ENCODE results near the gene PSD.

PSD gene

DNA sequence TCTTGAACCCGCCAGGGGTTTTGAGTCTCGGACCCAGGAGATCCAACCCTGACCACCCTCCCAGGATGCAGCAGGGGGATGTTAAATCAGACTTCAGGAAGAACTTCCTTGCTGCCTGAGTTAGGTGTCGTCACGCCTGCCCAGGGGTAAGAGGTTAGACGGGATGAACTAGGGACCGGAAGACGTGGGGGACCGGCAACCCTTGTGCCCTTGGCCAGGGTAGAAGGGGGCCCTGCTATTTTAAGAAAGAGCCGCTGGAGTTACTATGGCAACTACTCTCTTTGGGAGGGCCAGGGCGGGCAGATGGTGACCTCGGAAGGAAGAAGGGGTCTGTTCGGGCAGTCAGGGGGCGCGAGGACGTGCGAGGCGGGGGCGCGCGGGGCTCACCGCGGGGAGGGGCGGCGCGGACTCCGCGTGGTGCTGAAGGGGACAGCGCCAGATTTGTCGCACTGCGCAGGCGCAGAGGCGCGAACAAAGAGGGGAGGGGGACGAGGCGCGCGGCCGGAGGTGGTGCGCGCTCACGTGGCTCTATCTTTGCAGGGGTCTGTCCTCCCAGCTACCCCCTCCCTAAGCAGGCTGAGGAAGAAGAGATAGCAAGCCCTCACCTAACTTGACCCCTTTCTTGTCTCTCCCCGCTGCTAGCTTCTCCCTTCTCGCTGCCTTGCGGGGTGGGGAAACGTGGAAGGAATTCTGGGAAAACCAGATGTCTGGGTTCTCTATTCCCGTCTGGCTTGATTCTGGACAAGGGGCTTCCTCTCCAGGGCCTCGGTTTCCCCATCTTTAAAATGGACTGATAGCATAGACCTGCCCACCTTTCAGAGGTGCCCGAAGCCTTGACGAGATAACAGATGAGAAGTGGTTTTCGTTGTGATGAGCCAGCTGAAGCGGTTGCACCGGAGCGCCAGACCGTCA lies 940 bp upstream of the PSD start:
- DNase-seq = no peak

DNA sequence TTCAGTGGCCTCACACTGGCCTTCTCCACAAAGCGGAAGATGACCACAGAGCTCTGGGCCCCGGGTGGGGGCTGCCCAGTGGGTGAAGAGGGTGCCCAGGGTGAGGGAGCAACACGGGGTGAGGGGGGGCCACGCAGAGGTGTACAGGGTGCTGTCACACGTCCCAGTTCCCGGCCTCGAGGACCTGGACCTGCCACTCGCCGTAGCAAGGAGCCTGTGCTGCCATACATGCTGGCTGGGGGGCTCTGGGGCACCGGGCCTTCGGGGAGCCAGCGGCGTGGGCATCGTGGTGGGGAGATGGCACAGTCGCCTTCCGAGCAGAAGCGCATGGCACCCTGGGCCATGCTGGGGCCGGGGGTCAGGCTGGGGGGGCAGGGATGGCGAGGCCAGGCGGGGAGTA lies 1.9 kb downstream of the PSD start:
- DNase-seq = no peak

- DNase-seq = no peak
These were observed 2.3 kb downstream of the PSD start for GRCh38 chr10:102416283-102416682.

DNA sequence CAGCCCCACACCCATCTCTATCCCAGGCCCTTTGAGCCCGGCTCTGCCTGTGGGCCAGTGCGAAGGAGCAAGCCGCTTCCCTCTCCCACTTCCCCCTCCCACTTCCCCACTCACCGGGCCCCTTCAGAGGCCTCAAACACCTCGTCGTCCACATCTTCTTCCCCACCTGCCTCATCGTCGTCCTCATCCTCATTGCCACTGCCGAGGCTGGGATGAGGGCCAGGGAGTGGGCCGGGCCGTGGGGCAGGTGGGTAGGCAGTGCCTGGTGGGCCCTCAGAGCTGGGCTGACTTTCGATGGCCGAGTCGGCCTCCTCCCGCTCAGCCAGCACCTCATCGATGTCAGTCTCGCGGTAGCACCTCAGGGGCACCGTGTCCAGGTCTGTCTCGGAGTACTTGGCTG lies 3.8 kb downstream of the PSD start:
- no peak for DNase-seq

DNA sequence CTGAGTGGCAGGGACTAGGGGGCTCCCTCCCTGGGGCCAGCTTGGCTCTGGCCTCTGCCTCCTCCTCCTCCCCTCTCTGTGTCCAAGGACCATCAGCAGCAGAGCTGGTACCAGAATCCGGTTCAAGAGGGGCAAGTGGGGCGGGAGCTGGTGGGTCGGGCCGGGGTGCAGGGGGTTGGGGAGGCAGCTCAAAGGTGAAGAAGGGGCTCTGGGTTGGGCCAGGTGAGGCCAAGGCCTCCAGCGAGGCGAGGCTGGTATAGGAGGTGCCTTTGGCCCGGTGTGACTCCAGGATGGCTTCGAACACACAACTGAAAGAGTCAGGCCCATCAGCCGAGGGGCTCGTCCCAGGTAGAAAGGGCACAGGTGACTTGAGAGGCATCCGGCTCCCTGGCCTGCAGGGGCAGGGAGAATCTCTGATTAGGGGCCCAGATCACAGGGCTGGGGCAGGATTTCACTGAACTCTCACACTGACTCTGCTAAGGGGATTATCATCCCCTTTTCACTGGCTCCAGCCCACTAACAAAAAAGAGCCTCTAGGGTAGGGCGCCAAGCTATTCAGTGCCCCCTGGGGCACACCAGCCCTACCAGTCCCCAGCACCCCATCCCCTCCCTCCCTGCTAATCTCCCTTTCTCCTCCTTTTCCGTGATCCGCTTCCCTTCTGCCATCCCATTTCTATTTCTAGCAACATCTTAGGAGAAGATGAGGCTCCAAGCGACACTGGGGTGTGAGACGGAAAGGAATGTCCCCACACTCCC lies 4.6 kb downstream of the PSD start:
- DNase-seq = no peak

- DNase-seq = no peak
These were observed 5.4 kb downstream of the PSD start for GRCh38 chr10:102413053-102413705.

GRCh38 chr10:102412293-102412692 lies 6.3 kb downstream of the PSD start:
- no peak for DNase-seq

- no peak for DNase-seq
These were observed 7.0 kb downstream of the PSD start for GRCh38 chr10:102411341-102412255.

DNA sequence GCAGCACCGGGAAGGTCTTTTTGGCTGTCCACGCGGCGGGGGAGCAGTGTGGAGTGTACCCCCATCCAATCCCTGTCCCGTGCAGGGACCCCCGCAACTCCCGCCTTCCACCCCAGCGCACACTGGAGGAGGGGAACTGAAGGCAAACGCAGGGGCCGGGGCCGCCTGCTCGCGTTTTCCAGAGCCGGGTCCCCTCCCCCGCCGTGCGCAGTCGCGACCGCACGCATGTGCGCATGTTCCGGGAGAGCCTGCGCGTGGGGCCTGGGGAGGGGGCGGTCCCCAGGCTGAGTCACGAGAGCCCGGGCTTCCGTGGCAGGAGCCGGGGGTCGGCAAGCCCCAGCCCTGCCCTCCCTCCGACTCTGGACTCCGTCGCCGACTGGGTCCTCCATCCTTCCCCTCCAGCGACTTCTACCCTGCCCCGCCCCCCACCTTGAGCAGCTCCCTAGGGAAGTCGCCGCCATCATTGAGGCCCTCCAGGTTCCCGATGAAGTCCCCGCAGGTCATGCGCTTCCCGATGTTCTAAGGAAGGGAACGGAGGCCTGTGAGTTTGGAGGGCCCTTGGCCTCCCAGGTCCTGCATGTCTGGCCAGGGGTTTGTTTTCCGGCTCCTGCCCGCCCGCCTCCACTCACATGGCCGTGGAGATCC lies 8.0 kb downstream of the PSD start:
- DNase-seq = no peak

DNA sequence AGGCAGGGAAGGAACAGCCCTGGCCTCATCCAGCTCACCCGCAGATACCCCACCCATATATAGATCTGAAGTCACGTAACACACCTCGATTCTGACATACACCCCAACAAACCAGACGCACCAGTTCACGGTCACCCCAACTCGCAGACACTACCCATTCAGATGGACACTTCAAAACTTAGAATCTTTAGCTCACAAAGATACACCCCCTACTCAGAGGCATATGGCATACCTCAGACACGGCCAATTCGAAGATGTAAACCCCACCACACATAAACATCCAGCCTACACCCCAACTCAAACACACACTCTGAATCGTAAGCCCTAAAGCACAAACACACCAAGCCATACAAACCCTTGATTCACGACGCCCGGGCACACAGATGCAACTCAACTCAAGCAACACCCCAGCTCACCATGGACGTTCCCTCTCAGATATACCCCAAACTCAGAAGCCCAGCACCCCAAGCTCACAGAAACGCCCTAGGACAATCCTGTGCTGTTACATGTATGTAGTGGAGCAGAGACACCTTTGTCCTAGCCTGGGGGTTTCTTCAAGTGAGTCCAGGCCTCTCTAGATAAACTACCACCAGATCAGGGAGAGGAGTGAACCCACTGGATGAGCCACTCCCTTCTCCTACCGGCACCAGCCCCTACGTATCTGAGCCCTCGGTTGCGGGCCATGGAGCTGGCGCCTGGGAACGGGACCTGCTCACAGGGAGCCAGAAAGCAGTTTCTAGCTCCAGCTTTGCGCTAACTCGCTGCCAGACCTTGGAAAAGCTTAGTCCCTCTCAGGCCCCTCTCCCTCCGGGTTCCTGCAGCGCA lies 8.8 kb downstream of the PSD start:
- no peak for DNase-seq

- no peak for DNase-seq
These were observed 9.6 kb downstream of the PSD start for GRCh38 chr10:102408728-102409603.

- DNase-seq = no peak
These were observed 10.4 kb downstream of the PSD start for GRCh38 chr10:102408131-102408727.

- DNase-seq = no peak
These were observed 11.0 kb downstream of the PSD start for GRCh38 chr10:102407425-102408130.

DNA sequence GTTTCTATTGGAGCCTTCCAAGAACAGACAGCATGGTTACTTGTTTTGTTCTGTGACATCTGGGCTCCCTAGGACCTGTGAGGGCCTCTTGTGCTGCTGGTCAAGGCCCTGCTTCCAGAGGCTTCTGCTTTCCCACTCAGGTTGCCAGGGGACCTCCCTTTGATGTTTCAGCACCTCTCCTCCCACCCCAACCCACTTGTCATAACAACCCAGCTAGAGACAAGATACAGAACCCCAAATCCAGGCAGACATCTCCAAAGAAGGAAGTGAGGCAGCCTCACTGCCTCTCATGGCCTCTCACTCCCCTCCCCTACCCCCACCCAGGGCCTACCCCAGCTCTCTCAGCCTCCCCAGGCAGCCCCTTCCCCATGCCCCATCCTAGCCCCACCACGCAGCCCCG lies 11.8 kb downstream of the PSD start:
- no peak for DNase-seq

DNA sequence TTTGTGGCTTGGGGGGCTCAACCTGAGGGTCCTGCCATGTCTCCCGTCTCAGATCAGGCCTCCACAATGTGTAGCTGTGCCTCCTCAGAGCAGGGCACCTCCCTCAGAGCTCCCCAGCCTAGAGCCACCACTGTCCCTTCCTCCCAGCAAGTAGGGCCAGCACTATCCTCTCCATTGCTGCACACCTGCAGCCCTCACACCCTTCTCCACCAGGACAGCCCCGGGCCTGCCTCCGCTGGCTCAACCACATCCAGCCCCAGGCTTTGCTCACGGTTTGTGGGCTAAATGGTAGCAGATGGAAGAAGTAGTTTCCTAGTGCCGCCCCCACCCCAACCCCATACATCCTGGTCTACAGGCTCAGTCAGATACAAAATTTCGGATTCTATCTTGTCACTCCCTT lies 13.0 kb downstream of the PSD start:
- DNase-seq = no peak

DNA sequence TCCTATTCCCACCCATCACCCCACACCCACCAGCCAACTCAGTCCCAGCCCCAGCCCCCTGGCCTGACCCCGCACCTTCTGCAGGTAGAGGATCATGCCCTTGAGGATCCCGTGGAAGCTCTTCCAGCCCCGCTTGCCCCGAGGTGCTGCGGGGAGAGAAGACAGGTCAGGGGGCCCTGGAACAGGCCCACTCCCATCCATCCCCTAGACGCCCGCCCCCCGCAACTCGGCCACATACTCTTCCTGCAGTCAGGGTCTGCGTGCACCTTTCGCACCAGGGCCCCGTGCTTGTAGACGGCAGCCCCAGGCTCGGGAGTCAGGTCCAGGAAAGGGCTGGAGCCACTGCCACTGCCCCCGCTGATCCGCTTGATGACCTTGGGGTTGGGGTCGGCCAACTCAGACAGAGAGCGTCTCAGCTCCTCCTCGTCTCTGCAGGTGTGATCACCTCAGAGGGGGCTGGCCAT lies 13.4 kb downstream of the PSD start:
- DNase-seq = no peak

- no peak for DNase-seq
These were observed 14.1 kb downstream of the PSD start for GRCh38 chr10:102404361-102405107.

DNA sequence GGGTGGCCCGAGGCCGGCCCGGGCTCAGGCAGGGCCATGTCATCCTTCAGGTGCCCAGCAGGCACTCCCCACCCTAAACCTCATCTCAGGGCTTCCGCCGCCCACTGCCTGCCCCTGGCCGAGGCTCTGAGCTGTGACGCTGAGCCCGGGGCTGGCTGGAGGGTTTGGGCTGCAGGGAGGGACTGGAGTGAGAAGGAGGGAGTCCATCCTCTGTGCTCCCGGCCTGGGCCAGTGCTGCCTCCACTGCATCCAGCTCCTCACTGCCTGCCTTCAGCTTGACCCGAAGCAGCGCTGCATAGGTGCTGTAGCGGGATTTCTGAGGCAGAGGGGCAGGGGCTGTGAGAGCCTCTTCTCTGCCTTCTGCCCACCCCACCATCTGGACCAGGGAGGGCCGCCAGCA lies 15.5 kb downstream of the PSD start:
- DNase-seq = no peak
